Stimulated activated CD4-positive, alpha-beta T cell treated with anti-CD3 and anti-CD28 coated beads, Interleukin-12 subunit alpha, Interleukin-12 subunit beta, amount 100 ng/mL, for 48 hours (primary cell): ENCODE measurements around the gene TP53.

Experiments used
- DNase-seq, 3 donors: peaks; one replicate each; pipeline ENCODE4 v3.0.0-alpha.2; 2020; ENCODE audit warnings: low read depth in 2 of 3, low spot score in 1 of 3

TP53 gene

GRCh38 chr17:7687072-7687907 lies at the start of gene TP53:
Gene TP53, minus strand, starts transcription at chr17:7687490. Its CDS starts 10,896 bp downstream, at chr17:7676594.
- DNase-seq, result peak; percentile 82 to 86 (median 82)

GRCh38 chr17:7732981-7733539 lies 45.8 kb upstream of the TP53 start:
- DNase-seq, result no peak

- DNase-seq, result no peak
These were observed 42.5 kb upstream of the TP53 start for GRCh38 chr17:7729816-7730215.

- no peak for DNase-seq
These were observed 40.6 kb upstream of the TP53 start for GRCh38 chr17:7727886-7728285.

- DNase-seq, result no peak
These were observed 34.3 kb upstream of the TP53 start for GRCh38 chr17:7721612-7722011.

- DNase-seq, result no peak
These were observed 32.8 kb upstream of the TP53 start for GRCh38 chr17:7720125-7720524.

- DNase-seq, result no peak
These were observed 32.4 kb upstream of the TP53 start for GRCh38 chr17:7719661-7720060.

- no peak for DNase-seq
These were observed 30.6 kb upstream of the TP53 start for GRCh38 chr17:7717756-7718350.

GRCh38 chr17:7716901-7717755 lies 29.8 kb upstream of the TP53 start, which contains the start of gene DNAH2:
Gene DNAH2, plus strand, starts transcription at chr17:7717744. Its CDS starts 1,991 bp downstream, at chr17:7719735.
- peak in 1 of 3 donors; percentile 28 for DNase-seq

- no peak for DNase-seq
These were observed 28.9 kb upstream of the TP53 start for GRCh38 chr17:7715936-7716886.

GRCh38 chr17:7714721-7715594 lies 27.7 kb upstream of the TP53 start:
- no peak for DNase-seq

GRCh38 chr17:7713782-7714181 lies 26.5 kb upstream of the TP53 start:
- DNase-seq, result no peak

- no peak for DNase-seq
These were observed 25.0 kb upstream of the TP53 start for GRCh38 chr17:7712111-7712771.

- no peak for DNase-seq
These were observed 23.9 kb upstream of the TP53 start for GRCh38 chr17:7711051-7711755.

- no peak for DNase-seq
These were observed 23.0 kb upstream of the TP53 start for GRCh38 chr17:7710301-7710700.

- DNase-seq, result no peak
These were observed 21.7 kb upstream of the TP53 start for GRCh38 chr17:7709031-7709430.

GRCh38 chr17:7707858-7708750 lies 20.8 kb upstream of the TP53 start:
- DNase-seq, result no peak
